SK-N-SH (cell line): Measurements from ENCODE around the gene C11orf91. TPM values are rescaled to one million over a fixed set of nuclear protein-coding genes. Genes with fewer than 3 reads are reported as not detected.
"Not testable (repeated sequence)": the region's sequence is repeated elsewhere in the genome, so short reads cannot be mapped to it uniquely, and the experiment has no call there.

Experiments used
- CTCF ChIA-PET: fragments of 300-600, 350-600 bp; formaldehyde crosslinking; extraction: SDS; loops from one replicate; lab custom pipeline; 2021; lab: Yijun Ruan, JAX
- POLR2A ChIA-PET: fragments of 350-600 bp; sonication (Branson Sonifier 250); formaldehyde crosslinking; extraction: SDS; loops from one replicate; lab custom pipeline; 2020; ENCODE audit warnings: antibody characterized with exemption, inconsistent platforms; lab: Yijun Ruan, JAX
- DNase-seq: peaks from one replicate; pipeline ENCODE4 v3.0.0; 2012
- H2AFZ ChIP-seq: fragments of 200-600 bp; sonication (generic); 2 replicates; pipeline ENCODE4 v1.8.1; 2016; ENCODE audit warnings: antibody characterized with exemption, mild to moderate bottlenecking, low read depth
- H3F3A ChIP-seq: fragments of 200-600 bp; sonication (generic); replicated peaks from 2 replicates; pipeline ENCODE3; 2016; ENCODE audit warnings: antibody characterized with exemption, mild to moderate bottlenecking; ENCODE audit not compliant: insufficient read depth
- H3K27ac ChIP-seq, 2 experiments: fragments of 200-500 bp in 1 of 2; fragments of 200-600 bp in 1 of 2; sonication (Bioruptor generic) in 1 of 2; sonication (generic), shearing (Covaris generic) in 1 of 2; 2 replicates each; pipeline versions ENCODE4 v1.5.1 to v1.6.1; 2014 to 2016; ENCODE audit warnings: low read depth in 2 of 2, inconsistent platforms in 1 of 2, low read length in 1 of 2, mild to moderate bottlenecking in 1 of 2, mixed read lengths in 1 of 2
- H3K27me3 ChIP-seq: fragments of 200-600 bp; sonication (generic), shearing (Covaris generic); 2 replicates; pipeline ENCODE4 v1.6.1; 2016; ENCODE audit warnings: mixed run types; ENCODE audit not compliant: insufficient read depth
- H3K36me3 ChIP-seq, 2 experiments: fragments of 200-500 bp in 1 of 2; fragments of 200-600 bp in 1 of 2; sonication (Bioruptor generic) in 1 of 2; sonication (generic) in 1 of 2; replicated peaks in 1 of 2; 2 replicates each; pipeline versions ENCODE3 to v1.5.1; 2014 to 2016; ENCODE audit warnings: low read length in 1 of 2, mild to moderate bottlenecking in 1 of 2; ENCODE audit not compliant: insufficient read depth in 2 of 2, control insufficient read depth in 1 of 2
- H3K4me1 ChIP-seq, 2 experiments: fragments of 200-500 bp in 1 of 2; fragments of 200-600 bp in 1 of 2; sonication (Bioruptor generic) in 1 of 2; sonication (generic), shearing (Covaris generic) in 1 of 2; 2 replicates each; pipeline versions ENCODE4 v1.5.1 to v1.6.1; 2014 to 2016; ENCODE audit warnings: low read depth in 1 of 2, low read length in 1 of 2, mixed run types in 1 of 2; ENCODE audit not compliant: insufficient read depth in 2 of 2, control insufficient read depth in 1 of 2
- H3K4me2 ChIP-seq: fragments of 200-600 bp; sonication (generic), shearing (Covaris generic); 2 replicates; pipeline ENCODE4 v1.6.1; 2017; ENCODE audit warnings: mixed run types
- H3K4me3 ChIP-seq, 2 experiments: fragments of 200-500 bp in 1 of 2; fragments of 200-600 bp in 1 of 2; sonication (Bioruptor generic) in 1 of 2; sonication (generic), shearing (Covaris generic) in 1 of 2; 2 replicates each; pipeline versions ENCODE4 v1.5.1 to v1.8.1; 2014 to 2016; ENCODE audit warnings: low read depth in 2 of 2, inconsistent platforms in 1 of 2, low read length in 1 of 2, mild to moderate bottlenecking in 1 of 2, mixed read lengths in 1 of 2, moderate library complexity in 1 of 2
- H3K79me2 ChIP-seq: fragments of 200-600 bp; sonication (generic); 2 replicates; pipeline ENCODE4 v1.8.1; 2017; ENCODE audit warnings: mild to moderate bottlenecking; ENCODE audit not compliant: insufficient read depth
- H3K9ac ChIP-seq: fragments of 200-600 bp; sonication (generic); 2 replicates; pipeline ENCODE4 v1.6.1; 2017; ENCODE audit warnings: mixed run types
- H3K9me2 ChIP-seq: fragments of 200-600 bp; sonication (generic); 2 replicates; pipeline ENCODE4 v1.6.1; 2017; ENCODE audit warnings: mixed run types
- H3K9me3 ChIP-seq: fragments of 200-600 bp; sonication (generic); 2 replicates; pipeline ENCODE4 v1.6.1; 2017; ENCODE audit warnings: mixed run types, mild to moderate bottlenecking, moderate library complexity
- H4K20me1 ChIP-seq: fragments of 200-600 bp; sonication (generic); 2 replicates; pipeline ENCODE4 v1.6.1; 2017; ENCODE audit warnings: mild to moderate bottlenecking, mixed run types; ENCODE audit not compliant: insufficient read depth
- FOSL2 ChIP-seq: IDR thresholded peaks from 2 replicates; pipeline ENCODE4 v1.4.0; 2012; ENCODE audit warnings: low read depth, mild to moderate bottlenecking, moderate library complexity, borderline replicate concordance
- FOXJ3 ChIP-seq: sonication (generic); formaldehyde crosslinking; IDR thresholded peaks from 2 replicates; pipeline ENCODE4 v1.5.1; 2020; ENCODE audit warnings: mild to moderate bottlenecking, missing genetic modification reagents
- GATA2 ChIP-seq: sonication (generic); formaldehyde crosslinking; IDR thresholded peaks from 2 replicates; pipeline ENCODE4 v1.5.0; 2020; ENCODE audit warnings: mild to moderate bottlenecking, missing genetic modification reagents
- JUND ChIP-seq: IDR thresholded peaks from 2 replicates; pipeline ENCODE4 v1.4.0; 2012
- MAX ChIP-seq: IDR thresholded peaks from 2 replicates; pipeline ENCODE4 v1.4.0; 2012; ENCODE audit warnings: low read depth
- MXI1 ChIP-seq: IDR thresholded peaks from 2 replicates; pipeline ENCODE4 v1.6.1; 2012; ENCODE audit warnings: mild to moderate bottlenecking, low read depth, low read length, improper control_type of control experiment
- NRF1 ChIP-seq: IDR thresholded peaks from 2 replicates; pipeline ENCODE4 v1.6.1; 2012; ENCODE audit warnings: low read depth, mild to moderate bottlenecking, low read length
- RAD21 ChIP-seq: IDR thresholded peaks from 2 replicates; pipeline ENCODE4 v1.6.1; 2012; ENCODE audit warnings: mild to moderate bottlenecking, low read length
- RCOR1 ChIP-seq: fragments of 150-350 bp; IDR thresholded peaks from 2 replicates; pipeline ENCODE4 v1.6.1; 2017; ENCODE audit warnings: antibody characterized with exemption, low read length
- REST ChIP-seq: IDR thresholded peaks from 2 replicates; pipeline ENCODE4 v1.6.1; 2012; ENCODE audit warnings: mild to moderate bottlenecking, low read depth, low read length, moderate library complexity
- SIN3A ChIP-seq: IDR thresholded peaks from 2 replicates; pipeline ENCODE4 v1.6.1; 2012; ENCODE audit warnings: low read depth, mild to moderate bottlenecking, low read length, moderate library complexity, borderline replicate concordance
- TAF1 ChIP-seq: IDR thresholded peaks from 2 replicates; pipeline ENCODE4 v1.6.1; 2012; ENCODE audit warnings: low read depth, mild to moderate bottlenecking, low read length, moderate library complexity, borderline replicate concordance
- USF1 ChIP-seq: IDR thresholded peaks from 2 replicates; pipeline ENCODE4 v1.4.0; 2012; ENCODE audit warnings: low read depth, borderline replicate concordance
- WGBS: methylation state at CpG from one replicate; pipeline ENCODE4 v1.1.6; 2017; ENCODE audit warnings: low lambda C conversion rate; 5-methylcytosine and 5-hydroxymethylcytosine counted together
- polyA plus RNA-seq, 3 experiments: library from polyadenylated mRNA; depleted of rRNA; stranded (reverse); fragments of >200 nt; gene quantifications; 2 replicates each; pipeline ENCODE4 v1.2.3, GENCODE V29; 2012
- TF ChIP-seq, protein P1 (sequence below): IDR thresholded peaks from 2 replicates; pipeline ENCODE4 v1.4.0; 2012; ENCODE audit warnings: low read depth, borderline replicate concordance
- TF ChIP-seq, protein P2 (sequence below): fragments of 200-600 bp; sonication (generic); IDR thresholded peaks from 2 replicates; pipeline ENCODE4 v1.6.1; 2017; ENCODE audit warnings: antibody characterized with exemption, mild to moderate bottlenecking, moderate library complexity
- TF ChIP-seq, protein P3 (sequence below): fragments of 150-350 bp; IDR thresholded peaks from 2 replicates; pipeline ENCODE4 v1.6.1; 2017; ENCODE audit warnings: antibody characterized with exemption, low read length, low read depth, borderline replicate concordance

The C11orf91 gene
- polyA plus RNA-seq, 1 of the 3 experiments (the other 2 are of a cell fraction): 0.15 TPM

DNA sequence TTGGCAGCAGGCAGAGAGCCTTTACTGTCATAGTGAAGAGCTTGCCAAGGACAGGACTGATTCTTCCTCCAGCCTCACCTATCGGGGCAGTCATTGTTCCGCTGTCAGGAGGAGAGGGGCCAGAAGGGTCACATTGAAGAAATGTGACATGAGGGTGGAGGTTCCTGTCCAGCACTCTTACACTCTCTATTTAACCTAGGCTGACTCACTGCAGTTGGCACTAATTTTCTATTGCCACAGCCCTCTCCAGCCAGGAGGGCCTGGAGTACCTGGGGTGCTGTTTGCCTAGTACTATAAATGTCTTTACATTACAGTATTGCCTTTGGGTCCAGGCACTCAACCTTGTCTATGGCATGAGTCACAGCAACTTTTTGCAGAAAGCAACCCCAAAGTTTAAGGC, 7.2 kb upstream of the C11orf91 start:
- H3K27me3 ChIP-seq, DNase-seq, H3K9me2 ChIP-seq, H4K20me1 ChIP-seq, H3K9ac ChIP-seq, POLR2A ChIA-PET, H3K4me3 ChIP-seq, H3K4me2 ChIP-seq, H2AFZ ChIP-seq, H3K9me3 ChIP-seq, H3K27ac ChIP-seq: not testable (repeated sequence)
- peaks cover 2 to 31% of the 10 kb centered on the region in 2 experiments; a peak in 3 of 4 replicates for H3K4me1 ChIP-seq
- H3K36me3 ChIP-seq: peaks cover 57 to 79% of the 10 kb centered on the region in 2 experiments
- H3K79me2 ChIP-seq: peaks cover 58% of the 10 kb centered on the region
- H3F3A ChIP-seq: peaks cover 40% of the 10 kb centered on the region
- WGBS: no CpG with 5 or more reads among the region's 2 CpGs
- CTCF ChIA-PET: interaction anchor here (1.6 kb wide), 1 partner anchor 9 kb away, joined by 6 read pairs; no protein-coding TSS in a partner anchor

DNA sequence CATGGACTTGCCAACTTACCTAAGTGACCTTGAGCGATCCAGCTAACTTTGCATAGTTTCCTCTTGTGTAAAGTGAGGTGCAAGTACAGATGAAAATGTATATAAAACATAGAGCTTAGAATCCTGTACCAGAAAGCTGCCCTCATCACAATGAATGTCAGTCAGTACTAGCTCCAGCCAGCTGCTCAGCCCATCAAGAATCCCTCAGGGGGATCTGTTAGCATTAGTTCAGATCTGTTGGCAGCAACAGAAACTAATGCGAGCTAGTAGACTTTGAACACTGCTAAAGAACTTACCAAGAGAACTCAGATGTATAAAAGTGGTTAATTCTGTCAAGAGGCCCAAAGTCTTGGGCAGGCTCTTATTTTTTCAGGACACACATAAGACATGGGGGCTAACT, 6.3 kb upstream of the C11orf91 start:
- peaks cover 48 to 70% of the 10 kb centered on the region in 2 experiments for H3K36me3 ChIP-seq
- H3K9ac ChIP-seq: no peak overlapping the region
- H2AFZ ChIP-seq: no peak overlapping the region
- peaks cover 49% of the 10 kb centered on the region for H3F3A ChIP-seq
- 91% methylated on average over 2 of the region's 2 CpGs for WGBS
- CTCF ChIA-PET: interaction anchor here (1.0 to 1.6 kb wide), 3 partner anchors 9 to 786 kb away, joined by 3 to 6 read pairs (median 3); no protein-coding TSS in a partner anchor
- no peaks in the 10 kb centered on the region for H3K27me3 ChIP-seq
- no peaks in the 10 kb centered on the region for H3K9me2 ChIP-seq
- H3K79me2 ChIP-seq: peaks cover 49% of the 10 kb centered on the region
- peaks cover 2 to 34% of the 10 kb centered on the region in 2 experiments; a peak in 3 of 4 replicates for H3K4me1 ChIP-seq
- no peak overlapping the region for H3K4me2 ChIP-seq
- no peak for TF ChIP-seq MAX
- TF ChIP-seq FOXJ3 (CRISPR knock-in tag): no peak
- no peak for TF ChIP-seq USF1
- TF ChIP-seq, protein P1, sequence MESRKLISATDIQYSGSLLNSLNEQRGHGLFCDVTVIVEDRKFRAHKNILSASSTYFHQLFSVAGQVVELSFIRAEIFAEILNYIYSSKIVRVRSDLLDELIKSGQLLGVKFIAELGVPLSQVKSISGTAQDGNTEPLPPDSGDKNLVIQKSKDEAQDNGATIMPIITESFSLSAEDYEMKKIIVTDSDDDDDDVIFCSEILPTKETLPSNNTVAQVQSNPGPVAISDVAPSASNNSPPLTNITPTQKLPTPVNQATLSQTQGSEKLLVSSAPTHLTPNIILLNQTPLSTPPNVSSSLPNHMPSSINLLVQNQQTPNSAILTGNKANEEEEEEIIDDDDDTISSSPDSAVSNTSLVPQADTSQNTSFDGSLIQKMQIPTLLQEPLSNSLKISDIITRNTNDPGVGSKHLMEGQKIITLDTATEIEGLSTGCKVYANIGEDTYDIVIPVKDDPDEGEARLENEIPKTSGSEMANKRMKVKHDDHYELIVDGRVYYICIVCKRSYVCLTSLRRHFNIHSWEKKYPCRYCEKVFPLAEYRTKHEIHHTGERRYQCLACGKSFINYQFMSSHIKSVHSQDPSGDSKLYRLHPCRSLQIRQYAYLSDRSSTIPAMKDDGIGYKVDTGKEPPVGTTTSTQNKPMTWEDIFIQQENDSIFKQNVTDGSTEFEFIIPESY: no peak
- TF ChIP-seq NRF1: no peak
- no peak for TF ChIP-seq RAD21
- no peak for TF ChIP-seq SIN3A
- TF ChIP-seq, protein P2, sequence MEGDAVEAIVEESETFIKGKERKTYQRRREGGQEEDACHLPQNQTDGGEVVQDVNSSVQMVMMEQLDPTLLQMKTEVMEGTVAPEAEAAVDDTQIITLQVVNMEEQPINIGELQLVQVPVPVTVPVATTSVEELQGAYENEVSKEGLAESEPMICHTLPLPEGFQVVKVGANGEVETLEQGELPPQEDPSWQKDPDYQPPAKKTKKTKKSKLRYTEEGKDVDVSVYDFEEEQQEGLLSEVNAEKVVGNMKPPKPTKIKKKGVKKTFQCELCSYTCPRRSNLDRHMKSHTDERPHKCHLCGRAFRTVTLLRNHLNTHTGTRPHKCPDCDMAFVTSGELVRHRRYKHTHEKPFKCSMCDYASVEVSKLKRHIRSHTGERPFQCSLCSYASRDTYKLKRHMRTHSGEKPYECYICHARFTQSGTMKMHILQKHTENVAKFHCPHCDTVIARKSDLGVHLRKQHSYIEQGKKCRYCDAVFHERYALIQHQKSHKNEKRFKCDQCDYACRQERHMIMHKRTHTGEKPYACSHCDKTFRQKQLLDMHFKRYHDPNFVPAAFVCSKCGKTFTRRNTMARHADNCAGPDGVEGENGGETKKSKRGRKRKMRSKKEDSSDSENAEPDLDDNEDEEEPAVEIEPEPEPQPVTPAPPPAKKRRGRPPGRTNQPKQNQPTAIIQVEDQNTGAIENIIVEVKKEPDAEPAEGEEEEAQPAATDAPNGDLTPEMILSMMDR: no peak
- TF ChIP-seq RCOR1: no peak
- TF ChIP-seq, protein P3, sequence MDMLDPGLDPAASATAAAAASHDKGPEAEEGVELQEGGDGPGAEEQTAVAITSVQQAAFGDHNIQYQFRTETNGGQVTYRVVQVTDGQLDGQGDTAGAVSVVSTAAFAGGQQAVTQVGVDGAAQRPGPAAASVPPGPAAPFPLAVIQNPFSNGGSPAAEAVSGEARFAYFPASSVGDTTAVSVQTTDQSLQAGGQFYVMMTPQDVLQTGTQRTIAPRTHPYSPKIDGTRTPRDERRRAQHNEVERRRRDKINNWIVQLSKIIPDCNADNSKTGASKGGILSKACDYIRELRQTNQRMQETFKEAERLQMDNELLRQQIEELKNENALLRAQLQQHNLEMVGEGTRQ: no peak
- TF ChIP-seq REST: no peak
- TF ChIP-seq TAF1: no peak
- TF ChIP-seq GATA2 (CRISPR knock-in tag): no peak
- no peak for TF ChIP-seq JUND
- TF ChIP-seq MXI1: no peak
- no peak for TF ChIP-seq FOSL2
- peak overlapping the region in 1 of 2 experiments; percentile 94; a peak in 3 of 4 replicates for H3K27ac ChIP-seq
- H4K20me1 ChIP-seq: no peaks in the 10 kb centered on the region
- H3K9me3 ChIP-seq: no peaks in the 10 kb centered on the region
- no peak for DNase-seq
- POLR2A ChIA-PET: no interaction called here
- no peak overlapping the region for H3K4me3 ChIP-seq
